ENCODE measurements around the gene FERD3L. TPM values are rescaled to one million over a fixed set of nuclear protein-coding genes. Genes with fewer than 3 reads are reported as not detected.
"Not testable (repeated sequence)": the region's sequence is repeated elsewhere in the genome, so short reads cannot be mapped to it uniquely, and the experiment has no call there.

Gene FERD3L, protein sequence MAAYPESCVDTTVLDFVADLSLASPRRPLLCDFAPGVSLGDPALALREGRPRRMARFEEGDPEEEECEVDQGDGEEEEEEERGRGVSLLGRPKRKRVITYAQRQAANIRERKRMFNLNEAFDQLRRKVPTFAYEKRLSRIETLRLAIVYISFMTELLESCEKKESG
- polyA plus RNA-seq (2012; ENCODE audit: insufficient read depth, insufficient read length), result not detected

DNA sequence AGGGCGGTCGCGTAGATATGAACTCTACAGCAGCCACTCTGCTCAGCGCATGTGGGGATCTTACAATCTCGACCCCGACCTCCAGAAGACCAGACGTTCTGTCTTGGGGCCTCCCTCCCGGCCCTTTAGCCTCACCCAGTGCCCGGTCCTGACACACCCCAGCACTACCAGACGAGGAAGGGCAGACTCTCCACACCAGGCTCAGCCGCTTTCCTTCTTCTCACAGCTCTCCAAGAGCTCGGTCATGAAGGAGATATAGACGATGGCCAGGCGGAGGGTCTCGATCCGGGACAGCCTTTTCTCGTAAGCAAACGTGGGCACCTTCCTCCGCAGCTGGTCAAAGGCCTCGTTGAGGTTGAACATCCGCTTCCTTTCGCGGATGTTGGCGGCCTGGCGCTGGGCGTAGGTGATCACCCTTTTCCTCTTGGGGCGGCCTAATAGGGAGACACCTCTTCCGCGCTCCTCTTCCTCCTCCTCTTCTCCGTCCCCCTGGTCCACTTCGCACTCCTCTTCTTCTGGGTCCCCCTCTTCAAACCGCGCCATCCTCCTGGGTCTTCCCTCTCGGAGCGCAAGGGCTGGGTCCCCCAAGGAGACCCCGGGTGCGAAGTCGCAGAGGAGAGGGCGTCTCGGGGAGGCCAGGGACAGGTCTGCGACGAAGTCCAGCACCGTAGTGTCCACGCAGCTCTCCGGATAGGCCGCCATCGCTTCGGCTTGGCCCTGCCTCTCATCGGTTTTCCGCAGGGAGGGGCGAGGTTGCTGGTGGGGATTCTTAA is at the start of gene FERD3L:
FERD3L (minus strand) TSS at position 761 of the 773 bp plus-strand sequence; CDS start at position 702, 59 bp downstream.
- H3K4me3 ChIP-seq (ENCODE audit: low read length), result no peak within 1 kb of the TSS
- no peak for DNase-seq (ENCODE audit: low read depth, low spot score)

DNA sequence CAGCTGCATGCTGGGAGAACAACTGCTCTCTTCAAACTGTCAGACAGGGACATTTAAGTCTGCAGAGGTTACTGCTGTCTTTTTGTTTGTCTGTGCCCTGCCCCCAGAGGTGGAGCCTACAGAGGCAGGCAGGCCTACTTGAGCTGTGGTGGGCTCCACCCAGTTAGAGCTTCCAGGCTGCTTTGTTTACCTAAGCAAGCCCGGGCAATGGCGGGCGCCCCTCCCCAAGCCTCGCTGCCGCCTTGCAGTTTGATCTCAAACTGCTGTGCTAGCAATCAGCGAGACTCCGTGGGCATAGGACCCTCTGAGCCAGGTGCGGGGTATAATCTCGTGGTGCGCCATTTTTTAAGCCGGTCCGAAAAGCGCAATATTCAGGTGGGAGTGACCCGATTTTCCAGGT is 49.2 kb upstream of the FERD3L start:
- H3K4me3 ChIP-seq (ENCODE audit: low read length); DNase-seq (ENCODE audit: low read depth, low spot score): not testable (repeated sequence)

DNA sequence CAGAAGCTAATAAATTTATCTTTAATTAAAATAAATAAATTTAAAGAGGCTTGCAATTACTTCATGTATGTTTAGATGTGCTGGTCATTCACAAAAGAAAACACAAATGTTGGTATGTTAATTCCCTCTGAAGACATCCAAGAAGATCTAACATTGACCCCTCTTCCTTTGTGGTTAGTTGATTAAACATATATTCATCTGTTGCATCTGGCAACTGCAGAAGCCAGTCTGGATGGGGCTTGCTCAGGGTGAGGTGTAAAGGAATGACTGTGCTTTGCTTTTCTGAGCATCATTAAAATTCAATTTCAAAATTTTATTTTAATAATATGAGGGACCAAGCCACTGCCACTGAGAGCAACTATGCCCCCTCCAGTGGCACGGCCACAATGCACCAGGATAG is 36.4 kb upstream of the FERD3L start:
- no peak overlapping the region for H3K4me3 ChIP-seq (ENCODE audit: low read length)
- no peak for DNase-seq (ENCODE audit: low read depth, low spot score)

GRCh38 chr7:19178595-19178994 is 33.4 kb upstream of the FERD3L start:
- H3K4me3 ChIP-seq (ENCODE audit: low read length), result no peak overlapping the region
- no peak for DNase-seq (ENCODE audit: low read depth, low spot score)

- no peak for DNase-seq (ENCODE audit: low read depth, low spot score)
- H3K4me3 ChIP-seq (ENCODE audit: low read length), result no peak overlapping the region
Measured at GRCh38 chr7:19177269-19177668, 32.0 kb upstream of the FERD3L start.

DNA sequence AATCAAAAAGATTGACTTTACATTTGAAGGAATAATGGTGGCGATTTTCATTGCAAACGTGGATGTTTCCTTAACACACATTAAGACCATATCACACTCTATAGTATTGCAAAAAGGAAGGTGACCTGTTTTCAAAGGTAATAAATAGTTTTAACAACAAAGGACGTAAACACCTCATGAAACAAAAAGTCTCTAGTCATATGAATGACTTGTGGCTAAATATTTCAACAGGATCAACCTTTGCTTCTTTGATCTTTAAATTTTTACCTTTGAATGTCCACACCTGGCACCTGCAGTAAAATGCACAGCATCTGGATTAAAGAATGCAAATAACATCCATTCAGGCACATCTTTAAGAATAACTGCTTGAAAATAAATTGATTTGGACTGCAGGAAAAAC is 30.0 kb upstream of the FERD3L start:
- no peak overlapping the region for H3K4me3 ChIP-seq (ENCODE audit: low read length)
- no peak for DNase-seq (ENCODE audit: low read depth, low spot score)

GRCh38 chr7:19161671-19162070 is 16.4 kb upstream of the FERD3L start:
- no peak overlapping the region for H3K4me3 ChIP-seq (ENCODE audit: low read length)
- no peak for DNase-seq (ENCODE audit: low read depth, low spot score)

GRCh38 chr7:19146699-19147098 is 1.5 kb upstream of the FERD3L start:
- H3K4me3 ChIP-seq (ENCODE audit: low read length), result no peak overlapping the region
- peak; percentile 1 for DNase-seq (ENCODE audit: low read depth, low spot score)

GRCh38 chr7:19145434-19146115 is 354 bp upstream of the FERD3L start:
- no peak for DNase-seq (ENCODE audit: low read depth, low spot score)
- no peak overlapping the region for H3K4me3 ChIP-seq (ENCODE audit: low read length)

- no peak overlapping the region for H3K4me3 ChIP-seq (ENCODE audit: low read length)
- DNase-seq (ENCODE audit: low read depth, low spot score), result no peak
Measured at GRCh38 chr7:19143881-19144574, 1.2 kb downstream of the FERD3L start.

DNA sequence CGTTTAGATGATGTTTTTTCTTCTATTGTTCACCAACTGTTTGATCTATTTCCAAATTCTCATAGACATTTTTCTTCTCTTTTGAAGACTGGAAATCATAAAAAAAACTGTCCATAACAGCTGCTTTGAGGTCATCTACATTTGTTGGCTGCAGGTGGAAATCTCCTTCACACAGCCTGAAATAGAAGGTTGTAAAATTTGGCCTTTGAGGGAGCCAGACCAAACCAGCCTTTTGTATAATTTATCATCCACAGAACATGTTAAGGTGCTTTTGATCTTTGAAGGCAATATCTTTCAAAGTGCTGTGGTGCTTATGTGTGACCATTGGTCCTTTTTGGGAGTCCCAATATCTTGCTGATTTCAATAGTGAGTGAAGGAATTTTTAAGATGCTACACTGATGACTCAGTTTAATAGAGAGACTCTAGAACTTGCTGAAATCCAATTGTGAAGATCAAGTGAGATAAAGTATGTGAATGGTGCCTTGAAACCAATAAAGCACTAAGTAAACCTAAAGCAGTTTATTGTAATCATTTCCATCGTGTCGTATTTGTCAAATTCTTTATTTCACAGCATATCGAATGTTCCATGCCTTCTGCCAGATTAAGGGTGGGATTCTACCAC is 5.4 kb downstream of the FERD3L start:
- no peak for DNase-seq (ENCODE audit: low read depth, low spot score)
- no peak overlapping the region for H3K4me3 ChIP-seq (ENCODE audit: low read length)

- no peak overlapping the region for H3K4me3 ChIP-seq (ENCODE audit: low read length)
- no peak for DNase-seq (ENCODE audit: low read depth, low spot score)
Measured at GRCh38 chr7:19133886-19134285, 11.3 kb downstream of the FERD3L start.

DNA sequence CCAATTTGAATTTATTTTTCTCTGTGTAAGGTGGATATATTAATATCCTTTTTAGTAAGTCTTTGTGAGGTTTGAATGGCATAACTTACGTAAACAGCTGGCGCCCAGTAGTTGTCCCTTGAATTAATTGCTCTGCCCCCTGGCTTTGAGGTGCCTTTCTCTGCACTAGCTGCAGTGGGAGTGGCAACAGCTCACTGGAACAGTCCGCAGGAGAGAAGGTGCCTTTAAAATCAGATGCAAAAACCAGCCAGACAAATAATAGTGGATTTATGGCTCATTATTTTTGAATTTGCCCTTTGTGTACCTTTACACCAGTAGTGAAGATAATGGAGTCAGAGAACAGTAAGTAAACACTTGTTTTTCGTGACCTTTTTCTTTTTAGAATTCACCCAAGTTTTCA is 11.8 kb downstream of the FERD3L start:
- H3K4me3 ChIP-seq (ENCODE audit: low read length), result no peak overlapping the region
- DNase-seq (ENCODE audit: low read depth, low spot score), result no peak

DNA sequence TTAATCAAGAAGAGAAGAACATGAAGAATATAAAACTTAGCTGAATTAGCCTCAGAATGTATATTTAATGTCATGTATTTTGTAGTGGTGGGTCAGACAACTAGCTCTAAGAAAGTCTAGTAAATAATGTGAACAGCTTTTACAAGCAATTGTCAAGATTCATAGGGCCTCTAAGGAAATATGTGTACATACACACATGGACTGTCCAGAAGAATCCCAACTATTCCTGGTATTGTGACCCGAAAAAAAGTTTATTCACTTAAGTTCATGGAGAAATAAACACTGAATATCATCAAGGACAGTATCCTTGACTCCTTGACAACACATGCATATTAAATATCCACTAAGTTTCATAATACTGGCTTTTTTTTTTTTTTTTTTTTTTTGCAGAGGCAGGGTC is 16.4 kb downstream of the FERD3L start:
- no peak for DNase-seq (ENCODE audit: low read depth, low spot score)
- H3K4me3 ChIP-seq (ENCODE audit: low read length), result no peak overlapping the region

GRCh38 chr7:19121977-19122588 is 23.1 kb downstream of the FERD3L start:
- DNase-seq (ENCODE audit: low read depth, low spot score), result no peak

DNA sequence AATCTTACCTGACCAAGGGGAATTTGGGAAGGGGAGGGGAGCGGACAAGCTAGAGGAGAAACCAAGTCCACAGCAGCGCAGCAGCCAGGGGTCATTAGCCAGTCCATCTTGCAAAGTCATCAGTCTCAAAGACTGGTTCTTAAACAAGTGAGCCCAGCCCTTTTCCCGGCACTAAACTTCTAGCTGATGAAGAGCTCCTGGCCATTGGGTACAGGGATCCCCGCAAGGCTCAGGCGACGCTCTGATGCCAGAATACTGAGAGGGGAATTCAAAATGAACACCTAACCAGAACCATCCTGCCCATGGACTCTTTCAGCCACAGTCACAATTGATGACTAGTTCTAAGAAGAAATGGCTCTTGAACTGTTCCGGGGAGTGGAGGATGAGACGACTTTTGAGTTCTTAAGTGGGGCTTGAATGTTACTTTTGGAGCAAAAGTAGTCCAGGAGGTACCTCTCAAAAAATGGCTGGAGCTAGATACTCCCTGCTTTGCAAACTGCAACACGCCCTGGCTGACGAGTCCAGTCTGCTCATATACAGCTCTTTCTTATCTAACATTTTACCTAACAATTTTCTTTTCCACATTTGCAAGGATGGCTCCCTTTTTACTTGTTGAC is 25.2 kb downstream of the FERD3L start:
- DNase-seq (ENCODE audit: low read depth, low spot score), result no peak
- H3K4me3 ChIP-seq (ENCODE audit: low read length), result no peak overlapping the region

More at GRCh38 chr7:19121977-19122588, 23.1 kb downstream of the FERD3L start:
- H3K4me3 ChIP-seq (ENCODE audit: low read length), result no peak overlapping the region

- no peak overlapping the region for H3K4me3 ChIP-seq (ENCODE audit: low read length)
Measured at GRCh38 chr7:19119372-19119771, 25.8 kb downstream of the FERD3L start.

GRCh38 chr7:19118636-19119371 is 26.4 kb downstream of the FERD3L start:
- no peak overlapping the region for H3K4me3 ChIP-seq (ENCODE audit: low read length)
- no peak for DNase-seq (ENCODE audit: low read depth, low spot score)

More at GRCh38 chr7:19119372-19119771, 25.8 kb downstream of the FERD3L start:
- DNase-seq (ENCODE audit: low read depth, low spot score), result no peak

All from Jurkat, Clone E6-1 (cell line).